Medulla oblongata (tissue), 1 donor: ENCODE results near the gene PTER.
A peak's percentile ranks its signal among the peaks of the same experiment; 100 is the strongest.

Experiments used
- DNase-seq: peaks from one replicate; pipeline ENCODE4 v3.0.0-alpha.2; 2015; ENCODE audit errors: extremely low spot score

Gene PTER

GRCh38 chr10:16544099-16544498 is 107.3 kb downstream of the PTER start:
- DNase-seq = no peak

GRCh38 chr10:16544591-16544990 is 107.8 kb downstream of the PTER start:
- DNase-seq = no peak

- DNase-seq = peak; percentile 13
Observed at GRCh38 chr10:16545116-16545736, 108.4 kb downstream of the PTER start.

- DNase-seq = no peak
Observed at GRCh38 chr10:16547973-16548372, 111.2 kb downstream of the PTER start.

GRCh38 chr10:16559236-16559773 is 122.5 kb downstream of the PTER start:
- no peak for DNase-seq

- DNase-seq = no peak
Observed at GRCh38 chr10:16562891-16563290, 126.1 kb downstream of the PTER start.
